SH-SY5Y (cell line): ENCODE data around the gene ERVMER34-1.

Experiments
- GATA2 ChIP-seq: IDR thresholded peaks from 2 replicates; pipeline ENCODE4 v1.6.1; 2011; ENCODE audit warnings: mild to moderate bottlenecking, low read depth, low read length
- GATA3 ChIP-seq: IDR thresholded peaks from 2 replicates; pipeline ENCODE4 v1.6.1; 2011; ENCODE audit warnings: low read depth, mild to moderate bottlenecking, low read length, moderate library complexity

DNA sequence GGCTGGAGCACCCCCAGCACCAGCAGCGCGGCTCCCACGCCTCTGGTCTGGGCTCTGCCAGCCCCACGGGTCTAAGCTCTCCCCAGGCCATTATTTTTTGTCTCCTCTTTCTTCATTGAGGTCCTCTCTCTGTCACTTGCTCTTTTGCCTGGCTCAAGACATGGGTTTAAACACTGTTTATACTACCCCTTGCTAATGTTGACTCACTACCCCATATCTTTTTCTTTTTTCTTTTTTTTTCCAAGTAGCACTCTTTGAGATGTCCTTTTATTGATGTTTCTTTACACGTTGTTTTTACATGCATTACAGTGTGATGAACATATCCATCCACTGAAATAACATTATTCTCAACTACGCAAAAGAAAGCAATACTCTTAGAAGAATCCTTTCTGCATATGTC, 1.7 kb upstream of the ERVMER34-1 start:
- TF ChIP-seq GATA3 (no peak), GATA2 (no peak)
